ENCODE data around the gene CACNG1. TPM values are rescaled to one million over a fixed set of nuclear protein-coding genes. Genes with fewer than 3 reads are reported as not detected.

The CACNG1 gene
- total RNA-seq, 1 donor from 2014 or later, result not detected

- H3K36me3 Mint-ChIP-seq (ENCODE audit: low read depth), result peaks cover 47% of the 10 kb centered on the region
- ChIA-PET CTCF (no interaction called here), POLR2A (no interaction called here)
- H3K27me3 Mint-ChIP-seq, result no peaks in the 10 kb centered on the region
- intact Hi-C loops (cut with micrococcal nuclease), result no loop called here
- TF ChIP-seq CTCF (IDR thresholded peaks at IDR 0.05), result no peak
- H3K27ac Mint-ChIP-seq, result no peak overlapping the region
- peaks cover 19% of the 10 kb centered on the region for H3K4me1 Mint-ChIP-seq
- no peaks in the 10 kb centered on the region for H3K9me3 Mint-ChIP-seq
- DNase-seq (no peak), ATAC-seq (ENCODE audit: low read depth) (no peak)
- no peak overlapping the region for H3K4me3 Mint-ChIP-seq
These were observed 35.1 kb downstream of the CACNG1 start for GRCh38 chr17:67079491-67079890.

- H3K36me3 Mint-ChIP-seq (ENCODE audit: low read depth), result peaks cover 51% of the 10 kb centered on the region
- POLR2A ChIA-PET, result interaction anchor here (1.6 kb wide), 1 partner anchor 15 kb away, joined by 3 read pairs; no protein-coding TSS in a partner anchor
- no peaks in the 10 kb centered on the region for H3K27me3 Mint-ChIP-seq
- no peak overlapping the region for H3K4me3 Mint-ChIP-seq
- H3K4me1 Mint-ChIP-seq, result peaks cover 19% of the 10 kb centered on the region
- H3K9me3 Mint-ChIP-seq, result no peaks in the 10 kb centered on the region
- CTCF ChIA-PET, result interaction anchor here (1.6 kb wide), 1 partner anchor 19 kb away, joined by 4 read pairs; no protein-coding TSS in a partner anchor
- no peak for TF ChIP-seq CTCF (IDR thresholded peaks at IDR 0.05)
- ATAC-seq (ENCODE audit: low read depth), result no peak
- intact Hi-C loops (cut with micrococcal nuclease), result loop anchor here (10.0 kb wide), 1 partner anchor 366 kb away; no protein-coding TSS in a partner anchor
- DNase-seq, result no peak
- H3K27ac Mint-ChIP-seq, result no peak overlapping the region
These were observed 36.5 kb downstream of the CACNG1 start for GRCh38 chr17:67080804-67081203.

GRCh38 chr17:67082107-67082506, 37.8 kb downstream of the CACNG1 start:
- Mint-ChIP-seq H3K36me3 (ENCODE audit: low read depth) (peaks cover 49% of the 10 kb centered on the region), H3K4me3 (no peak overlapping the region), H3K27me3 (no peaks in the 10 kb centered on the region), H3K9me3 (no peaks in the 10 kb centered on the region), H3K27ac (no peak overlapping the region), H3K4me1 (peaks cover 19% of the 10 kb centered on the region)
- DNase-seq (no peak), ATAC-seq (ENCODE audit: low read depth) (no peak)
- no peak for TF ChIP-seq CTCF (IDR thresholded peaks at IDR 0.05)
- ChIA-PET CTCF (interaction anchor here (1.1 to 1.6 kb wide), 2 partner anchors 17 to 354 kb away, joined by 3 to 4 read pairs; no protein-coding TSS in a partner anchor), POLR2A (interaction anchor here (1.6 kb wide), 1 partner anchor 16 kb away, joined by 3 read pairs; no protein-coding TSS in a partner anchor)
- intact Hi-C loops (cut with micrococcal nuclease), result loop anchor here (10.0 kb wide), 1 partner anchor 367 kb away; no protein-coding TSS in a partner anchor

GRCh38 chr17:67085406-67085805, 41.1 kb downstream of the CACNG1 start:
- ATAC-seq (ENCODE audit: low read depth) (no peak), DNase-seq (no peak)
- Mint-ChIP-seq H3K4me1 (peaks cover 19% of the 10 kb centered on the region), H3K27me3 (no peaks in the 10 kb centered on the region), H3K4me3 (no peak overlapping the region), H3K36me3 (ENCODE audit: low read depth) (peaks cover 58% of the 10 kb centered on the region), H3K9me3 (peaks cover 3% of the 10 kb centered on the region), H3K27ac (no peak overlapping the region)
- ChIA-PET POLR2A (no interaction called here), CTCF (no interaction called here)
- intact Hi-C loops (cut with micrococcal nuclease), result loop anchor here (10.0 kb wide), 1 partner anchor 371 kb away; no protein-coding TSS in a partner anchor
- no peak for TF ChIP-seq CTCF (IDR thresholded peaks at IDR 0.05)

- no peak for TF ChIP-seq CTCF (IDR thresholded peaks at IDR 0.05)
- CTCF ChIA-PET, result no interaction called here
- POLR2A ChIA-PET, result no interaction called here
- peaks cover 64% of the 10 kb centered on the region for H3K36me3 Mint-ChIP-seq (ENCODE audit: low read depth)
- H3K4me1 Mint-ChIP-seq, result peaks cover 1% of the 10 kb centered on the region
- no peak overlapping the region for H3K4me3 Mint-ChIP-seq
- no peaks in the 10 kb centered on the region for H3K27me3 Mint-ChIP-seq
- DNase-seq, result no peak
- H3K9me3 Mint-ChIP-seq, result peaks cover 3% of the 10 kb centered on the region
- H3K27ac Mint-ChIP-seq, result no peak overlapping the region
- no peak for ATAC-seq (ENCODE audit: low read depth)
- intact Hi-C loops (cut with micrococcal nuclease), result loop anchor here (10.0 kb wide), 1 partner anchor 374 kb away; no protein-coding TSS in a partner anchor
These were observed 44.3 kb downstream of the CACNG1 start for GRCh38 chr17:67088639-67089038.

All from activated B cell treated with CpG ODN at 0.5 μM for 24 hours (primary cell).